Astrocyte (in vitro differentiated cells and primary cell): ENCODE results near the gene RIPOR3. TPM values are rescaled to one million over a fixed set of nuclear protein-coding genes. Genes with fewer than 3 reads are reported as not detected.

Experiments used
- DNase-seq: peaks from one replicate; pipeline ENCODE4 v3.0.0-alpha.2; 2010; ENCODE audit warnings: low read depth
- FAIRE-seq: peaks from 2 replicates; lab custom pipeline; 2011; peaks lifted over from hg19 to GRCh38; lab: Jason Lieb, UNC
- H2AFZ ChIP-seq: 2 replicates; pipeline ENCODE4 v1.6.0; 2012; ENCODE audit warnings: low read depth, low read length, inconsistent platforms
- H3K27ac ChIP-seq: 2 replicates; pipeline ENCODE4 v1.5.1; 2011; ENCODE audit warnings: low read depth, low read length, inconsistent platforms
- H3K27me3 ChIP-seq: 2 replicates; pipeline ENCODE4 v1.6.0; 2011; ENCODE audit warnings: low read length, inconsistent platforms; ENCODE audit not compliant: insufficient read depth
- H3K36me3 ChIP-seq: 2 replicates; pipeline ENCODE4 v1.5.1; 2011; ENCODE audit warnings: low read length, inconsistent platforms; ENCODE audit not compliant: insufficient read depth
- H3K4me1 ChIP-seq: 2 replicates; pipeline ENCODE4 v1.5.1; 2011; ENCODE audit warnings: low read length, inconsistent platforms; ENCODE audit not compliant: insufficient read depth
- H3K4me2 ChIP-seq: 2 replicates; pipeline ENCODE4 v1.6.0; 2012; ENCODE audit warnings: low read length, inconsistent platforms
- H3K4me3 ChIP-seq: 2 replicates; pipeline ENCODE4 v1.5.1; 2011; ENCODE audit warnings: low read depth, mild to moderate bottlenecking, low read length, inconsistent platforms; ENCODE audit not compliant: insufficient read depth
- H3K79me2 ChIP-seq: 2 replicates; pipeline ENCODE4 v1.6.0; 2012; ENCODE audit warnings: mild to moderate bottlenecking, low read length, inconsistent platforms; ENCODE audit not compliant: insufficient read depth
- H3K9ac ChIP-seq: 2 replicates; pipeline ENCODE4 v1.6.0; 2012; ENCODE audit warnings: mild to moderate bottlenecking, low read length, inconsistent platforms
- H3K9me3 ChIP-seq: 2 replicates; pipeline ENCODE4 v1.5.1; 2012; ENCODE audit warnings: low read depth, mild to moderate bottlenecking, low read length, inconsistent platforms; ENCODE audit not compliant: insufficient read depth
- H4K20me1 ChIP-seq: 2 replicates; pipeline ENCODE4 v1.6.0; 2012; ENCODE audit warnings: low read length, inconsistent platforms; ENCODE audit not compliant: insufficient read depth
- H3K27ac Mint-ChIP-seq: one replicate; pipeline ENCODE4 v1.8.0; 2021; ENCODE audit warnings: mild to moderate bottlenecking, mixed read lengths; ENCODE audit not compliant: unreplicated experiment
- H3K27me3 Mint-ChIP-seq: one replicate; pipeline ENCODE4 v1.8.0; 2021; ENCODE audit warnings: low read depth, mixed read lengths; ENCODE audit not compliant: unreplicated experiment
- H3K36me3 Mint-ChIP-seq: one replicate; pipeline ENCODE4 v1.8.0; 2021; ENCODE audit warnings: low read depth, mixed read lengths; ENCODE audit not compliant: unreplicated experiment
- H3K4me1 Mint-ChIP-seq: one replicate; pipeline ENCODE4 v1.8.0; 2021; ENCODE audit warnings: low read depth, mixed read lengths; ENCODE audit not compliant: unreplicated experiment
- H3K4me3 Mint-ChIP-seq: one replicate; pipeline ENCODE4 v1.8.0; 2021; ENCODE audit warnings: mild to moderate bottlenecking, moderate library complexity, mixed read lengths; ENCODE audit not compliant: unreplicated experiment
- H3K9me3 Mint-ChIP-seq: one replicate; pipeline ENCODE4 v1.8.0; 2021; ENCODE audit warnings: mild to moderate bottlenecking, mixed read lengths; ENCODE audit not compliant: unreplicated experiment
- CTCF ChIP-seq: IDR thresholded peaks from 2 replicates; pipeline ENCODE4 v1.5.1; 2011; ENCODE audit warnings: low read depth, mild to moderate bottlenecking, inconsistent platforms, low read length, moderate library complexity; ENCODE audit not compliant: insufficient read depth
- EZH2 ChIP-seq: IDR thresholded peaks from 2 replicates; pipeline ENCODE4 v1.6.1; 2012; ENCODE audit warnings: mild to moderate bottlenecking, low read length, inconsistent platforms; ENCODE audit not compliant: insufficient read depth
- total RNA-seq: library from RNA; stranded (reverse); gene quantifications from 2 replicates; pipeline ENCODE4 v1.2.1, GENCODE V29; 2021

RIPOR3 gene
- total RNA-seq, 1 donor from 2014 or later: 0.39 TPM

GRCh38 chr20:50634191-50634590, 57.2 kb downstream of the RIPOR3 start:
- no peaks in the 10 kb centered on the region for H3K36me3 ChIP-seq
- H3K27me3 ChIP-seq: no peaks in the 10 kb centered on the region
- Mint-ChIP-seq H3K36me3 (no peaks in the 10 kb centered on the region), H3K4me3 (no peak overlapping the region), H3K4me1 (peaks cover 10% of the 10 kb centered on the region), H3K27ac (no peak overlapping the region), H3K27me3 (peaks cover 21% of the 10 kb centered on the region), H3K9me3 (no peaks in the 10 kb centered on the region)
- no peak overlapping the region for H3K27ac ChIP-seq
- no peak overlapping the region for H3K4me2 ChIP-seq
- FAIRE-seq: no peak
- H4K20me1 ChIP-seq: no peaks in the 10 kb centered on the region
- TF ChIP-seq EZH2 (no peak), CTCF (no peak)
- peaks cover 25% of the 10 kb centered on the region for H3K4me1 ChIP-seq
- DNase-seq: no peak
- H3K4me3 ChIP-seq: no peak overlapping the region
- no peaks in the 10 kb centered on the region for H3K9me3 ChIP-seq
- no peak overlapping the region for H2AFZ ChIP-seq
- H3K9ac ChIP-seq: no peak overlapping the region
- H3K79me2 ChIP-seq: no peaks in the 10 kb centered on the region

- H3K27me3 Mint-ChIP-seq: peaks cover 21% of the 10 kb centered on the region
- no peaks in the 10 kb centered on the region for H3K36me3 Mint-ChIP-seq
- Histone ChIP-seq H3K79me2 (no peaks in the 10 kb centered on the region), H2AFZ (no peak overlapping the region), H4K20me1 (no peaks in the 10 kb centered on the region), H3K27me3 (no peaks in the 10 kb centered on the region), H3K27ac (no peak overlapping the region), H3K4me1 (peaks cover 16% of the 10 kb centered on the region), H3K9me3 (no peaks in the 10 kb centered on the region), H3K4me3 (no peak overlapping the region), H3K9ac (no peak overlapping the region), H3K36me3 (no peaks in the 10 kb centered on the region), H3K4me2 (no peak overlapping the region)
- no peak overlapping the region for H3K4me3 Mint-ChIP-seq
- FAIRE-seq (no peak), DNase-seq (no peak)
- H3K9me3 Mint-ChIP-seq: no peaks in the 10 kb centered on the region
- no peak overlapping the region for H3K27ac Mint-ChIP-seq
- peaks cover 10% of the 10 kb centered on the region for H3K4me1 Mint-ChIP-seq
- TF ChIP-seq EZH2 (no peak), CTCF (no peak)
Measured at GRCh38 chr20:50633361-50633760, 58.0 kb downstream of the RIPOR3 start.

GRCh38 chr20:50632701-50633100, 58.6 kb downstream of the RIPOR3 start:
- no peaks in the 10 kb centered on the region for H4K20me1 ChIP-seq
- DNase-seq: no peak
- Mint-ChIP-seq H3K27ac (no peak overlapping the region), H3K4me1 (peaks cover 10% of the 10 kb centered on the region), H3K36me3 (no peaks in the 10 kb centered on the region), H3K27me3 (peaks cover 25% of the 10 kb centered on the region), H3K4me3 (no peak overlapping the region), H3K9me3 (no peaks in the 10 kb centered on the region)
- H2AFZ ChIP-seq: no peak overlapping the region
- no peak overlapping the region for H3K27ac ChIP-seq
- peaks cover 16% of the 10 kb centered on the region for H3K4me1 ChIP-seq
- no peak for FAIRE-seq
- H3K79me2 ChIP-seq: no peaks in the 10 kb centered on the region
- H3K9ac ChIP-seq: no peak overlapping the region
- TF ChIP-seq CTCF: no peak
- no peak overlapping the region for H3K4me3 ChIP-seq
- H3K36me3 ChIP-seq: no peaks in the 10 kb centered on the region
- H3K9me3 ChIP-seq: no peaks in the 10 kb centered on the region
- no peak overlapping the region for H3K4me2 ChIP-seq
- no peaks in the 10 kb centered on the region for H3K27me3 ChIP-seq
